Measurements from ENCODE around the gene KRTAP4-9. TPM values are rescaled to one million over a fixed set of nuclear protein-coding genes. Genes with fewer than 3 reads are reported as not detected.

KRTAP4-9 gene
- total and polyA plus RNA-seq, 9 of the 15 experiments (the other 6 are each of a cell fraction or from before 2014, with no cell fraction given): not detected

- no peaks in the 10 kb centered on the region for H3K9me1 ChIP-seq (ENCODE audit: control insufficient read depth, insufficient read depth, low read length)
- DNase-seq (ENCODE audit: extremely low read depth in 1 of 4, low spot score in 3 of 4) (no peak), ATAC-seq (no peak), FAIRE-seq (no peak)
- intact Hi-C loops (cut with micrococcal nuclease): no loop called here
- H3K36me3 ChIP-seq (ENCODE audit: control insufficient read depth, insufficient read depth, low read length): no peaks in the 10 kb centered on the region
- no peaks in the 10 kb centered on the region for H3K79me2 ChIP-seq (ENCODE audit: control insufficient read depth, insufficient read depth, low read length)
- no peak overlapping the region for H3K4me3 ChIP-seq
- no peaks in the 10 kb centered on the region for H3K4me1 ChIP-seq (replicated peaks in 1 of 2; ENCODE audit: control insufficient read depth in 2 of 2, insufficient read depth in 2 of 2, low read length in 2 of 2)
- in situ Hi-C loops (cut with MboI): no loop called here
- CTCF ChIA-PET (ENCODE audit: low intra/inter-chr PET ratio): no interaction called here
- BruUV-seq (replicated peaks): no TSS peak
- H3K4me2 ChIP-seq (ENCODE audit: insufficient read depth, low read length): no peak overlapping the region
- no peaks in the 10 kb centered on the region for H4K20me1 ChIP-seq (replicated peaks; ENCODE audit: control insufficient read depth, insufficient read depth, low read length)
- no peaks in the 10 kb centered on the region for H3K9me3 ChIP-seq (replicated peaks; ENCODE audit: control insufficient read depth, insufficient read depth, low read depth, low read length)
- H3K27me3 ChIP-seq (ENCODE audit: control insufficient read depth in 2 of 2, insufficient read depth in 2 of 2, low read length in 2 of 2): peaks cover 0 to 7% of the 10 kb centered on the region in 2 experiments; a peak in 1 of 5 replicates
- no peak overlapping the region for H3K27ac ChIP-seq (ENCODE audit: extremely low read depth, low read depth, low read length)
- TF ChIP-seq TRIM28 (IDR thresholded peaks at IDR 0.05) (no peak), ARHGAP35 (IDR thresholded peaks at IDR 0.05; ENCODE audit: partially characterized antibody) (no peak), SMARCB1 (IDR thresholded peaks at IDR 0.05; ENCODE audit: insufficient read length, low read depth) (no peak), CTBP1 (IDR thresholded peaks at IDR 0.05; ENCODE audit: borderline replicate concordance) (no peak), ZNF766 (CRISPR knock-in tag; conservative IDR thresholded peaks at IDR 0.05) (no peak), XRCC5 (IDR thresholded peaks at IDR 0.05; ENCODE audit: low read depth, low read length) (no peak), ZNF780A (CRISPR knock-in tag; IDR thresholded peaks at IDR 0.05) (no peak), ZNF395 (CRISPR knock-in tag; IDR thresholded peaks at IDR 0.05) (no peak), CBFA2T2 (conservative IDR thresholded peaks at IDR 0.05) (no peak), MEF2D (tag; conservative IDR thresholded peaks at IDR 0.05; ENCODE audit: low read depth) (no peak), NR2F6 (CRISPR knock-in tag; IDR thresholded peaks at IDR 0.05) (no peak), CBFB (CRISPR knock-in tag; IDR thresholded peaks at IDR 0.05) (no peak), CREB1 (IDR thresholded peaks at IDR 0.05) (no peak), CREB1 (CRISPR knock-in tag; IDR thresholded peaks at IDR 0.05) (no peak), ZNF707 (CRISPR knock-in tag; conservative IDR thresholded peaks at IDR 0.05) (no peak), ZNF589 (CRISPR knock-in tag; IDR thresholded peaks at IDR 0.05; ENCODE audit: low read depth) (no peak), EWSR1 (IDR thresholded peaks at IDR 0.05; ENCODE audit: borderline replicate concordance, low read depth, partially characterized antibody) (no peak), RREB1 (CRISPR knock-in tag; IDR thresholded peaks at IDR 0.05) (no peak)
- H3K9ac ChIP-seq (ENCODE audit: insufficient read depth in 1 of 2, low read depth in 2 of 2, low read length in 2 of 2): no peak overlapping the region
- 14% methylated on average over 7 of the region's 7 CpGs for WGBS (ENCODE audit: insufficient coverage, low coverage, missing lambda C conversion rate)
- POLR2A ChIA-PET: interaction anchor here (0.5 kb wide), 1 partner anchor 259 kb away, joined by 3 read pairs; no protein-coding TSS in a partner anchor
- H2AFZ ChIP-seq (ENCODE audit: low read depth, low read length): no peak overlapping the region
Observed at GRCh38 chr17:41096055-41096454, 9.1 kb upstream of the KRTAP4-9 start.
